LNCaP clone FGC (cell line): Measurements from ENCODE around the gene SLC44A4.
"Not testable (repeated sequence)": the region's sequence is repeated elsewhere in the genome, so short reads cannot be mapped to it uniquely, and the experiment has no call there.

Source experiments
- DNase-seq: peaks from one replicate; pipeline ENCODE4 v3.0.0-alpha.2; 2011; ENCODE audit warnings: low read depth
- H3K4me3 ChIP-seq: 2 replicates; pipeline ENCODE4 v1.5.1; 2011; ENCODE audit warnings: mild to moderate bottlenecking, low read depth, low read length, control low read depth
- CTCF ChIP-seq: IDR thresholded peaks from 2 replicates; pipeline ENCODE4 v1.5.1; 2012; ENCODE audit warnings: mild to moderate bottlenecking; ENCODE audit not compliant: control insufficient read depth, insufficient read depth; ENCODE audit errors: extremely low read depth

The SLC44A4 gene

GRCh38 chr6:31851485-31851832 lies 27.3 kb downstream of the SLC44A4 start:
- H3K4me3 ChIP-seq = no peak overlapping the region

DNA sequence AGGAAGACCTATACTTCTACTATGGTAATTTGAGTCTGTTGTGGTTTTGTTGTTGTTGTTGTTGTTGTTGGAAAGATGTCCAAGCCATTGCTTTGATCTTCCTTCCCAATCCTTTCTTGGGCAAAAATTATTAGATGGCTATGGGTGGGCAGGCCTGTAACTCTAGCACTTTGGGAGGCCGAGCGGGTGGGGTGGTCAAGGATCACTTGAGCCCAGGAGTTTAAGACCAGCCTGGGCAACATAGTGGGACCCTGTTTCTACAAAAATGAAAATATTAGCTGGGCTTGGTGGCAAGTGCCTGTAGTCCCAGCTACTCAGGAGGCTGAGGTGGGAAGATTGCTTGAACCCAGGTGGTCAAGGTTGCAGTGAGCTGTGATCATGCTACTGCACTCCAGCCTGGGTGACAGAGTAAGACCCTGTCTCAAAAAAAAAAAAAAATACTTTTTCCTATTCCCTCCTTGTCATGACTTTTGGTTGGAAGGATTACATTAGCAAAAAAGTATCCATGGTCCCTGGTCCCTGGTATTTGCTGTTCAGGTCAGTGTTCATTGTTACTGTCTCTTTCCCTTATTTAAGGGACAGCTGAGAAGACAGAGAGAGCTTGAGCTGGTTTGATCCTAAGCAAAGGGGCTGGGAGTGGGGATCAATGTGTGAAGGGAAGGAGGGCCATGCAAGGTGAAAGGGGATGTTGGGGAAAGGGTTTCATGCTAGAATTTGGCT lies 27.9 kb downstream of the SLC44A4 start:
- H3K4me3 ChIP-seq = no peak overlapping the region
- no peak for TF ChIP-seq CTCF
- no peak for DNase-seq

More at GRCh38 chr6:31851485-31851832, 27.3 kb downstream of the SLC44A4 start:
- DNase-seq = no peak
- no peak for TF ChIP-seq CTCF

DNA sequence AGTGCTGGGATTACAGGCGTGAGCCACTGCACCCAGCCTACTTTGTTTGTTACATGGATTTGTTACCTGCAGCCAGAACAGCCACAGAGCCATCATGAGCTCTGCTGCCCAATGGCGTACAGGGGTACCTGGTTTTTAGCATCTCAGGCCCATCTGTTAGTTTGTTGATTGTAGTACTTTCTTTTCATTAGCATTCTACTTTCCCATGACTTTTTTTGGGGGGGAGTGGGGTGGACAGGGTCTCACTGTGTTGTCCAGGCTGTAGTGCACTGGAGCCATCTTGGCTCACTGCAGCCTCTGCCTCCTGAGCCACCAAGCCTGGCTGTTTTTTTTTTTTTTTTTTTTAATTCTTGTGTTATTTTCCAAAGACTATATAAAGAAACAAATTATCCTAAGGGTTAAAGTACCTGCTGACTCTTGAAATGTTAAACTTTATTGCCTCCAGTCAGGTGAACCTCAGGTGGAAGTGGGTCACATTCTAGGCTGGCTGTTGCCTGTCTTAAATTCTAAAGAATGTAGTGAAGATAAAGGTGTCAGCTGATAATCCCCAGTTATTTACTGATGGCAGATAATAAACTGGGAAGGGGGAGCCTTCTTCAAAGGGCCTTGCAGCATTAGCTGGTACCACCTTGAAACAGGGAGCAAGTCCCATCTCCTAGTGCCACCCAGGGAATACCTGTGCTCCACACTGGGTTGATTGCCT lies 31.4 kb downstream of the SLC44A4 start:
- DNase-seq = no peak
- H3K4me3 ChIP-seq = no peak overlapping the region
- TF ChIP-seq CTCF = no peak

GRCh38 chr6:31844507-31844906 lies 34.3 kb downstream of the SLC44A4 start:
- H3K4me3 ChIP-seq = no peak overlapping the region
- no peak for DNase-seq
- TF ChIP-seq CTCF = no peak

- no peak for DNase-seq
These were observed 36.7 kb downstream of the SLC44A4 start for GRCh38 chr6:31842053-31842452.

GRCh38 chr6:31839779-31840126 lies 39.0 kb downstream of the SLC44A4 start:
- DNase-seq, H3K4me3 ChIP-seq: not testable (repeated sequence)

More at GRCh38 chr6:31842053-31842452, 36.7 kb downstream of the SLC44A4 start:
- H3K4me3 ChIP-seq = no peak overlapping the region
- no peak for TF ChIP-seq CTCF

DNA sequence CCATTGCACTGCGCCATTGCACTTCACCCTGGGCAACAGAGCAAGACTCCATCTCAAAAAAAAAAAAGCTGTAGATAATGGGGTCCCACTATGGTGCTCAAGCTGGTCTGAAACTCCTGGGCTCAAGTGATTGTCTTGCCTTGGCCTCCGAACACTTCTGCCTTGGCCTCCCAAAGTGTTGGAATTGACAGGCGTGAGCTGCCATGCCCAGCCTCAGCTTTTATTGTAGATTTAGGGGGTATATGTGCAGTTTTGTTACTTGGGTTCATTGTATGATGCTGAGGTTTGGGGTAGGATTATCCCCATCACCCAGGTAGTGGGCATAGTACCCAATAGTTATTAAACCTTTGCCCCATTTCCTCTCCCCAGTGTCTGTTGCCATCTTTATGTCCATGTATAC lies 39.8 kb downstream of the SLC44A4 start:
- no peak for DNase-seq
- TF ChIP-seq CTCF = no peak
- no peak overlapping the region for H3K4me3 ChIP-seq

- not testable (repeated sequence) for DNase-seq, H3K4me3 ChIP-seq
These were observed 40.7 kb downstream of the SLC44A4 start for GRCh38 chr6:31838114-31838553.
